HG03469 (cell line): Measurements from ENCODE around the gene PNCK.
"Not testable (repeated sequence)": the region's sequence is repeated elsewhere in the genome, so short reads cannot be mapped to it uniquely, and the experiment has no call there.

Source experiments
- ATAC-seq: cut with Tn5 transposase; IDR thresholded peaks from one replicate; pipeline ENCODE4 v1.9.1; 2021; ENCODE audit warnings: mild to moderate bottlenecking, moderate library complexity, moderate number of reproducible peaks; ENCODE audit not compliant: unreplicated experiment

The PNCK gene

DNA sequence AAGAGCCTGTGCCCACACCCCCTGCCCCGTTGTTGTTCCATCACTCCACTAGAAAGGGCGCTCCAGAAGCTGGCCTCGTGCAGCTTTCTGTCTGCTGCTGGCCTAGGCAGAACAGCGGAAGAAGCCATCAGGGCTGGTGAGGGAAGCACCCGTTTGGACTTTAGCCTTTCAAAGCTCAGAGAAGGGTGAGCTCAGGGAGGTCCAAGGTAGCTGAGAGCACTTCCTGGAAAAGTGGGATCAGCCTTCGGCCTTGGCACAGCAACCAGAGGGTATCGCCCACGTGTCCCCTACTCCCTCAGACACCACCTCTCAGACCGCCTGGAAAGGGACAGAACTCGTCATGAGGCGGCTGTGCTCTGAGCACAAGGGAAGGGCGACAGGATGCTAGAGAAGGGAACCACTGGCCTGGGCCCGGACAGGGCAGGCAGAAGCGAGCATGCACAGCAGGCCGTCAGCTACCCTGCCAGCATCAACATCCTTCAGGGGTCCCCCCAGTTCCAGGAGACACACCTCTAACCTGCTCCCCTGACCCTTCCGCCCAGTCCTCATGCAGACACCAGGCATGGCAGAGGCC is 25.7 kb upstream of the PNCK start:
- ATAC-seq, result not testable (repeated sequence)

- ATAC-seq, result no peak
Observed at GRCh38 chrX:153697924-153698865, 24.6 kb upstream of the PNCK start.

DNA sequence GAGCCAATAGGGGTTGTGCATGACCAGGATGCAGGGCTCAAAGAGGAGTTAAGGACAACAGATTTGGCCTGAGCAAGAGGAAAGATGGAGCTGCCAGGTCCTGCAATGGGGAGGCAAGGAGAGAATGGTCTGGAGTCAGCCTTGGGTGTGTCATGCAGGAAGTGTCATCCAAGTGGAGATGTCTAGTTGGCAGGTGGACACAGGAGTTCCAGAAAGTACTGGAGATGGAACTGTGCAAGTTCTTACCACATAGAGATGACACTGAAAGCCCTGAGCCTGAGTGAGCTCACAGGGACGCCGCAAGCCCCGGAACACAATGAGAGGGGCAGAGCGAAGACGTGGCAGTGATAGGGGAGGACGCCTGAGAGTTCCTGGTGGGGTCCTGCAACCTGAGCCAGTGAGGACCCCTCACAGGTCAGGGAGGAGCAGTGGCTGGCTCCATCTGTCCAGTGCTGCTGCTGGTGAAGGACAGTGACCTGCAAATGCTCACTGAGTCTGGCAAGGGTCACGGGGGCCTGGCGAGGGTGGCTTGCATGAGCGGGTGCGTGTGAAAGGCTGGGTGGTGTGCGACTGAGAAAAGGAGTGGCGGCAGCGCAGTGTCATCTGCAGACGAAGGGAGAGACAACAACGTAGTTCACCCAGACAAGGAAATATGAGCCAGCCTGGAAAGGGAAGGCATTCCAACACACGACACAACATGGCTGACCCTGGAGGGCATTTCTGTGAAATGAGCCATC is 23.5 kb upstream of the PNCK start:
- not testable (repeated sequence) for ATAC-seq

DNA sequence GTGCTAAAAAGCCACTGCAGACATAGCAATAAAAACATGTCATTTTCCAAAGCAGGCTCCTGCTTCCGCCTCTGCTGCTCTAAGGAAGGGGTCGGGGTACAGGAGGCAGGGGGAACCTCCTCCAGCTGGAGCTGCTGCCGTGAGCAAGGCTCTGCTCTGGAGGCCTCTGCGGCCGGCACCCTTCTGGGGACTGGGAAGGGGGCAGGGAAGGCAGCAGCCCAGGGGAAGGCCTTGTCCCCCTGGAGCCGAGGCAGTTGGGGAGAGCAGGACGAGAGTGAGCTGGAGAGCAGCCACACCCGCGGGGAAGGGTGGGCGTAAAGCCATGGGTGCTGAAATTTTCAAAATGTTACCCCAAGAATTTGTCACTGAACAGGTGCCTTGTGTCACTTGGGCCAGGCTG is 22.9 kb upstream of the PNCK start:
- not testable (repeated sequence) for ATAC-seq

DNA sequence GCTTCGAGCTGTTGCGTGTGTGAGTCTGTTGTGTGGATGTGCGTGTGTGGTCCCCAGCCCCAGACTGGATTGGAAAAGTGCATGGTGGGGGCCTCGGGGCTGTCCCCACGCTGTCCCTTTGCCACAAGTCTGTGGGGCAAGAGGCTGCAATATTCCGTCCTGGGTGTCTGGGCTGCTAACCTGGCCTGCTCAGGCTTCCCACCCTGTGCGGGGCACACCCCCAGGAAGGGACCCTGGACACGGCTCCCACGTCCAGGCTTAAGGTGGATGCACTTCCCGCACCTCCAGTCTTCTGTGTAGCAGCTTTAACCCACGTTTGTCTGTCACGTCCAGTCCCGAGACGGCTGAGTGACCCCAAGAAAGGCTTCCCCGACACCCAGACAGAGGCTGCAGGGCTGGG is 22.5 kb upstream of the PNCK start:
- ATAC-seq, result no peak

GRCh38 chrX:153694687-153695270 is 21.2 kb upstream of the PNCK start:
- ATAC-seq, result no peak

DNA sequence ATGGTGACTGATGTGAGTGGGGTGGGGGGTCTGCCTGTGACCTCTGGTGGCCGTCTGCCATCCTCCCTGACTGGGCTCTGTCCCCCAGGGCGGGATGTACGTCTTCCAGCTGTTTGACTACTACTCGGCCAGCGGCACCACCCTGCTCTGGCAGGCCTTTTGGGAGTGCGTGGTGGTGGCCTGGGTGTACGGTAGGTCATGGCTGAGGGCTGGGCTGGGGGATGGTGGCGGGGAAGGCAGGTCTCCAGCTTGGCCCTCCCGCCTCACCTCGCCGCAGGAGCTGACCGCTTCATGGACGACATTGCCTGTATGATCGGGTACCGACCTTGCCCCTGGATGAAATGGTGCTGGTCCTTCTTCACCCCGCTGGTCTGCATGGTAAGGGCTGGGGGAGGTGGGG is 20.6 kb upstream of the PNCK start:
- not testable (repeated sequence) for ATAC-seq

DNA sequence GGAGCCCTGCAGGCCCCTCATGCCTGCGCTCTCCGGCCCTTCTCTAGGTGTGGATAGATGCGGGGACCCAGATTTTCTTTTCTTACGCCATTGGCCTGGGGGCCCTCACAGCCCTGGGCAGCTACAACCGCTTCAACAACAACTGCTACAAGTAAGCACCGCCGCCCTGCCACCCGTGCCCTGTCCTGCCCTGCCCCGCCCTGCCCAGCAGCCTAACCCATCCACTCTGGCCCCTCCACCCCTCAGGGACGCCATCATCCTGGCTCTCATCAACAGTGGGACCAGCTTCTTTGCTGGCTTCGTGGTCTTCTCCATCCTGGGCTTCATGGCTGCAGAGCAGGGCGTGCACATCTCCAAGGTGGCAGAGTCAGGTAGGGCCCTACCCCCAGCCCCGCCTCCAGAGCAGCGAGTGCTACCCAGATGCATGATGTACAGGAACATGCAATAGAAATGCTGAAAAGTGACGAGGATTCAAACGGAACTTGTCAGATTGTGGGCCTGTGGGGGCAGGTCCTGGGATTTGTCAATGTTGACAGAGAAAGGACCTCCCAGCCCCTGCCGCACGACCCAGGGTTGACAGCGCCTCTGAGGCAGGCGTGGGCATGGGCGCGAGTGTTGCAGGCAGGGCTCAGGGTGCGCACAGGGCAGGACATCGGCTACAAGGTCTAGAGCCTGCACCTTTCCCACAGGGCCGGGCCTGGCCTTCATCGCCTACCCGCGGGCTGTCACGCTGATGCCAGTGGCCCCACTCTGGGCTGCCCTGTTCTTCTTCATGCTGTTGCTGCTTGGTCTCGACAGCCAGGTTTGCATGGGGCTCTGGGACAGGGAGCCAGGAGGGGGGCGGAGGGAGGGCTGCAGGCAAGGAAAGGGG is 19.8 kb upstream of the PNCK start:
- no peak for ATAC-seq

- ATAC-seq, result no peak
Observed at GRCh38 chrX:153692611-153693156, 19.1 kb upstream of the PNCK start.

DNA sequence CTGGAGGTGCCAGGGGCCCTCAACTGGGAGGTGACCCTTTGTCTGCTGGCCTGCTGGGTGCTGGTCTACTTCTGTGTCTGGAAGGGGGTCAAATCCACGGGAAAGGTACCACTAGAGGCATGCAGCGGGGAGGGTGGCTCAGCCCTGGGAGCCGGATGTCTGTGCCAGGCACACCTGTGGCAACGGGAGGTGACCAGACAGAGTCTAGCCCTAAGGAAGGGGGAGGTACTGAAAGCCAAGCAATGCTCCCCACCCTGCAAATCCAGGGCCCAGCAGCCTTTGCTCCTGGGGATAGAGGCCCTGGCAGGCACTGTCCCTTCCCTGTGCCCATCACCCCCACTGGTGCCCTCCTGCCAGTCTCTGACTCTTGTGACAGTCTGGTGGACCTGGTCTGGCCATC is 18.4 kb upstream of the PNCK start:
- ATAC-seq, result no peak

DNA sequence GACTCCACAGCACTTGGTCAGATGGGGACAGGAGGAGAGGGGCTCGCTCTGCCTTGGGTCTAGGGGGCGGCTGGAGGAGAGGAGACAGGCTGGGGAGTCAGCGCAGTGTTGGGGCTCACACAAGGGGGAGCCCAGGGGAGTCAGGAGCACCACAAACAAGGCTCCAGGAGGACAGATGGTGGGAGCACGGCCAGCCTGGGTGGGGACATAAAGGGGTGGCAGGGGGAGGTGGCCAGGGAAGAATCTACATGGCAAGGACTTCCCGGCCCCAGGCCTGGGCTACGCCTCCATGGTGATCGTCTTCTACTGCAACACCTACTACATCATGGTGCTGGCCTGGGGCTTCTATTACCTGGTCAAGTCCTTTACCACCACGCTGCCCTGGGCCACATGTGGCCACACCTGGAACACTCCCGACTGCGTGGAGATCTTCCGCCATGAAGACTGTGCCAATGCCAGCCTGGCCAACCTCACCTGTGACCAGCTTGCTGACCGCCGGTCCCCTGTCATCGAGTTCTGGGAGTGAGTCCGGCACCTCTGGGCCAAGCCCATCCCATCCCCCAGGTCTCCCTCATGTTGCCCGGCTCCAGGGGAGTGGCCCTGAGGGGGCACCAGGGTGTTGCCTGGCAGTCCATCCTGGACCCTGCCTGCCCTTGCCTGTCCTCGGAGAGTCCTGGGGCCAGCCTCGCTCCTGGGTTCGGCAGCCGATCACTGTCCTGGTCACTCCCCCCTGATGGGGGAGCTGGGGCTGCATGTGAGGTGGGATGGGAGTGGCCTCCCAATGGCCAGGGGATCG is 17.6 kb upstream of the PNCK start:
- ATAC-seq, result not testable (repeated sequence)

DNA sequence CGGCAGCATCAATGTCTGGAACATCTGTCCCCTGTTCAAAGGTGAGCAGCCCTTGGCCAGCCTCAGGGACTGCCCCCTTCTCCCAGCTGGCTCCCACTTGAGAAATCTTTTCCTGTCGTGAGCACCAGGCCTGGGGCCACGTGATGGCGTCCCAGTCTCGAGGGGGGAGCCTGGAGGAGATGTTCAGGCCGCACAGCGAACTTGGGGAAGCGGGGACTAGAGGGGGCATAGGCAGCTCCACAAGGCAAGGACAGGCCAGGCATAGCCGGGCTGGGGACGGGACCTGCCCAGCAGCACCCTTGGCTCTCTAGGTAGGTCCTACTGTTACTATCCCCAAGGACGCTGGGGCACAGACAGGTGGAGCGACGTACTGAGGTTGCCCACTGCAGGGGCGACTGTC is 16.9 kb upstream of the PNCK start:
- ATAC-seq, result no peak

DNA sequence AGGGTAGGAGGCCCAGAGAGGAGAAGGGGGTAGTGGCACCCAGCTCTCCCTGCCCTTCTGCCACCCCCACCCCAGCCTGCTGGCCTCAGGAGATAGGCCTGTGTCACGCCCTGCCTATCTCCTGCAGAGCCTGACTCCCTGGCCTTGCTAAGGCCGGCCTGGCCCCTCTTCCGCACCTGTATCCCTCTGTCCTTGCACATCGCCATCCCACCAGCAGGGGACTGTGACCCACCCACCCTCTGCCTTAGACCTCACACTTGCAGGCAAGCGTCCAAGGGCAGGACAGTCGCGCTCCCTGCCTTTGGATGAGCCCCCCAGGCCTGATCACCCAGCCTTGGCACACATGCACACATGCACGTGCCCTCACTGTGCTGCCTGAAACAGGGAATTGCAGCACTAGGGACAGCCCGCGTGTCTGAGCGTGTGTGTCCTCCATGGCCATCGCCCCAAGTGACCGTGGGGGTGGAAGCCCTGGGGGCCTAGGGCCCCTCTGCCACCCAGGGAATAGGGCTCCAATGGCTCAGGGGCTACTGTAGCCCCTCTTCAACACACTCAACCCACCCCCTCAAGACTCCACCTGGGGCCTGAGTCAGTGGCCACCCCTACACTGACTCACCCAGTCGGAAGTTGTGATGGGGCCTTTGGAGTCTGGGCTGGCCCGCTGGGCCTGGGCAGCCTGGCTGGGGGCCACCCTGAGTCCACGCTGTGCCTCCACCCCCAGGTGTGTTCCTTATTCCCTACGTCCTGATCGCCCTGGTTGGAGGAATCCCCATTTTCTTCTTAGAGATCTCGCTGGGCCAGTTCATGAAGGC is 16.2 kb upstream of the PNCK start:
- no peak for ATAC-seq

DNA sequence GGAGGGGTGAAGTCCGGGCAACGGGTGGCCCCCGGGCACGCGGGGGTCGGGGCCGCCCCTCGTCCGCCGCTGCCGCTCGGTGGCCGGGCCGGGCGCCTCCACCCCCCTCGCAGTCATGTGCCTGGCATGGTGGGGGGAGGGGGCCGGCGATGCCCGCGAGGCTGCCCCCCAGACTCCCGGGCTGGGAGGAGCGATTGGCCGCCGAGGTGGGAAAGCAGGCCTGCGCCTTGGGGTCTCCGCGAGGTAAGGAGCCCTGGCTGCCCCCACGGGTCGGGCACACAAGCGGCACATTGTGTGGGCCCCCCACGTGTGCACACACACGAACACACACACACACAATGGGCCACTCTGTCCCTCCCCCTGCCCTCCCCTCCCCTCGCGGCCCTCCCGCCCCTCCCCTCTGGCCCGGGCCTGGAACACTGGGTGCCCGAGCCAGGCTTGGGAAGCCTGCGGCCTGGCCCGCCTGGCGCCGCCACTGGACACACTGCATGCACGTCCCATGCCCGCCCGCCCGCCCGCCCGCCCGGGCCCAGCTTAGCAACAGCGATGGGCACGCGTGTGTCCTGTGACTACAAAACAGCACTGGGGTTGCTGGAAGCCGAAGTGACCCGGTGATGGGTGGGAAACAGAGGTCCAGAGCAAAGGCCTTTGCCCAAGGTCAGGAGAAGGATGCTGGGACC is 15.4 kb upstream of the PNCK start:
- no peak for ATAC-seq

DNA sequence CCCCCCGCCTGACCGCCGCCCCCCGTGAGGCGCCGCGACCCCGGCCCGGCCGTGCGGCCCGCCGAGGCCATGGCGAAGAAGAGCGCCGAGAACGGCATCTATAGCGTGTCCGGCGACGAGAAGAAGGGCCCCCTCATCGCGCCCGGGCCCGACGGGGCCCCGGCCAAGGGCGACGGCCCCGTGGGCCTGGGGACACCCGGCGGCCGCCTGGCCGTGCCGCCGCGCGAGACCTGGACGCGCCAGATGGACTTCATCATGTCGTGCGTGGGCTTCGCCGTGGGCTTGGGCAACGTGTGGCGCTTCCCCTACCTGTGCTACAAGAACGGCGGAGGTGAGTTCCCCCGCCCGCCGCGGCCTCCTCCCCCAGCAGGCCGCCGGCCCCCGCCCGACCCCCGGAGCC is 14.9 kb upstream of the PNCK start:
- ATAC-seq, result no peak

DNA sequence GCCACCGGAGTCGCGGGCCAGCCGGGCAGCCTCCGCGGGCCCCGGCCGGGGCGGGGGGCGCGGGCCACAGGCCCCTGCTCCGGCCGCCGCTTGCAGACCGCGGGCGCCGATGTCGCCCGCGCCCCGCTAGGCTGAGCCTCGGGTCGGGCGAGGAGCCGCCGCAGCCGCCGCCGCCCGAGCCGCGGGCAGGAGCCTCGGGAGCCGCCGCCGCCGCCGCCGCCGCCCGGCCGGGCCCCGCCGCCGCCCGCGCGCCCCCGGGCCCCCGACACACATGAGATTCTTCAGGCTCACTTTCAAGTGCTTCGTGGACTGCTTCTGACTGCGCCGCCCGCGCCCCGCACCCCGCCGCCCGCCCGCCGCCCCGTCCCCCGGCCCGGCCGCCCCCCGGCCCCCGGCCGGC is 14.5 kb upstream of the PNCK start:
- no peak for ATAC-seq

GRCh38 chrX:153687121-153688039 is 13.8 kb upstream of the PNCK start, which contains the start of gene SLC6A8:
SLC6A8 (plus strand) TSS chrX:153687926; CDS start chrX:153688575, 649 bp downstream.
- no peak for ATAC-seq
